Measurements from ENCODE around the gene NAGK. TPM values are rescaled to one million over a fixed set of nuclear protein-coding genes. Genes with fewer than 3 reads are reported as not detected.
"Not testable (repeated sequence)": the region's sequence is repeated elsewhere in the genome, so short reads cannot be mapped to it uniquely, and the experiment has no call there.

The NAGK gene
- total RNA-seq, 1 donor = 57.2 TPM

DNA sequence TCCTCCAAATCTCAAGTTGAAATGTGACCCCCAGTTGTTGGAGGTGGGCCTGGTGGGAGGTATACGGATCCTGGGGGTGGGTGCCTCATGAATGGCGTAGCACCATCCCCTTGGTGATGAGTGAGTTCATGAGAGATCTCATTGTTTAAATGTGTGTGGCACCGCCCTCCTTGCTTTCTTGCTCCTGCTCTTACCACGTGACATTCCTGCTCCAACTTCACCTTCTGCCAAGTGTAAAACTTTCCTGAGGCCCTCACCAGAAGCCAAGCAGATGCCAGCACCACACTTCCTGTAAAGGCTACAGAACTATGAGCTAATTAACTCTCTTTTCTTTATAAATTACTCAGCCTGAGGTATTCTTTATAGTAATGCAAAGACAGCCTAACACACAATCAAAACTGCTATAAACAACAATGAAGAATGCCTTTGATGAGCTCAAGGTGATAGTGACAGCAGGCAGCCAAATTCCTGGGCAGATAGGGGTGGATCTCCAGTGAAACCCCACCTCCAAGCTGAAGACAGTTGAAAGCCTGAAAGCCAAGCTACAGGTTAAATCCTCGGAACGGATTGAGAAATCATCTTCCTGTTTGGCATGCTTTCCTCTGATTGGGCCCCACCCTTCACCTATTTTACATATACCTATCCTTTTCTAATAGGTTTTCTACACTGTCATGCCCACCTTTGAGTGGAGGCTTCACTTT lies 34.7 kb downstream of the NAGK start:
- TF ChIP-seq, protein P1, sequence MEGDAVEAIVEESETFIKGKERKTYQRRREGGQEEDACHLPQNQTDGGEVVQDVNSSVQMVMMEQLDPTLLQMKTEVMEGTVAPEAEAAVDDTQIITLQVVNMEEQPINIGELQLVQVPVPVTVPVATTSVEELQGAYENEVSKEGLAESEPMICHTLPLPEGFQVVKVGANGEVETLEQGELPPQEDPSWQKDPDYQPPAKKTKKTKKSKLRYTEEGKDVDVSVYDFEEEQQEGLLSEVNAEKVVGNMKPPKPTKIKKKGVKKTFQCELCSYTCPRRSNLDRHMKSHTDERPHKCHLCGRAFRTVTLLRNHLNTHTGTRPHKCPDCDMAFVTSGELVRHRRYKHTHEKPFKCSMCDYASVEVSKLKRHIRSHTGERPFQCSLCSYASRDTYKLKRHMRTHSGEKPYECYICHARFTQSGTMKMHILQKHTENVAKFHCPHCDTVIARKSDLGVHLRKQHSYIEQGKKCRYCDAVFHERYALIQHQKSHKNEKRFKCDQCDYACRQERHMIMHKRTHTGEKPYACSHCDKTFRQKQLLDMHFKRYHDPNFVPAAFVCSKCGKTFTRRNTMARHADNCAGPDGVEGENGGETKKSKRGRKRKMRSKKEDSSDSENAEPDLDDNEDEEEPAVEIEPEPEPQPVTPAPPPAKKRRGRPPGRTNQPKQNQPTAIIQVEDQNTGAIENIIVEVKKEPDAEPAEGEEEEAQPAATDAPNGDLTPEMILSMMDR (IDR thresholded peaks at IDR 0.05; ENCODE audit: extremely low read depth, low read depth, low read length) = no peak

GRCh38 chr2:71103809-71104208 lies 35.4 kb downstream of the NAGK start:
- Histone ChIP-seq H4K20me1 (ENCODE audit: insufficient read depth, low read length) (no peaks in the 10 kb centered on the region), H3K4me3 (ENCODE audit: insufficient read depth, low read length) (no peak overlapping the region), H3K79me2 (ENCODE audit: insufficient read depth, low read length) (no peaks in the 10 kb centered on the region), H3K9me3 (ENCODE audit: low read depth, low read length) (no peaks in the 10 kb centered on the region), H3K27ac (ENCODE audit: low read depth, low read length) (no peak overlapping the region), H3K4me1 (ENCODE audit: insufficient read depth, low read length) (peaks cover 11% of the 10 kb centered on the region), H2AFZ (ENCODE audit: low read length) (no peak overlapping the region), H3K4me2 (ENCODE audit: insufficient read depth, low read length) (no peak overlapping the region), H3K36me3 (ENCODE audit: insufficient read depth, low read length) (peaks cover 4% of the 10 kb centered on the region), H3K27me3 (ENCODE audit: insufficient read depth, low read length) (no peaks in the 10 kb centered on the region)
- DNase-seq (ENCODE audit: insufficient read length, low spot score, missing footprints) = no peak
- TF ChIP-seq, protein P1 (IDR thresholded peaks at IDR 0.05; ENCODE audit: extremely low read depth, low read depth, low read length) = no peak

More for the DNA sequence above, 34.7 kb downstream of the NAGK start:
- Histone ChIP-seq H3K4me2 (ENCODE audit: insufficient read depth, low read length) (no peak overlapping the region), H3K4me1 (ENCODE audit: insufficient read depth, low read length) (peaks cover 11% of the 10 kb centered on the region), H3K27ac (ENCODE audit: low read depth, low read length) (no peak overlapping the region), H2AFZ (ENCODE audit: low read length) (no peak overlapping the region), H3K4me3 (ENCODE audit: insufficient read depth, low read length) (no peak overlapping the region), H3K9me3 (ENCODE audit: low read depth, low read length) (no peaks in the 10 kb centered on the region), H4K20me1 (ENCODE audit: insufficient read depth, low read length) (no peaks in the 10 kb centered on the region), H3K36me3 (ENCODE audit: insufficient read depth, low read length) (no peaks in the 10 kb centered on the region), H3K27me3 (ENCODE audit: insufficient read depth, low read length) (no peaks in the 10 kb centered on the region), H3K79me2 (ENCODE audit: insufficient read depth, low read length) (no peaks in the 10 kb centered on the region)
- DNase-seq (ENCODE audit: insufficient read length, low spot score, missing footprints) = no peak

GRCh38 chr2:71106463-71106862 lies 38.0 kb downstream of the NAGK start:
- not testable (repeated sequence) for H3K9me3 ChIP-seq (ENCODE audit: low read depth, low read length); DNase-seq (ENCODE audit: insufficient read length, low spot score, missing footprints); H2AFZ ChIP-seq (ENCODE audit: low read length); H3K27me3 ChIP-seq (ENCODE audit: insufficient read depth, low read length); H3K27ac ChIP-seq (ENCODE audit: low read depth, low read length); H3K4me3 ChIP-seq (ENCODE audit: insufficient read depth, low read length); H3K79me2 ChIP-seq (ENCODE audit: insufficient read depth, low read length); H4K20me1 ChIP-seq (ENCODE audit: insufficient read depth, low read length); H3K4me2 ChIP-seq (ENCODE audit: insufficient read depth, low read length); H3K4me1 ChIP-seq (ENCODE audit: insufficient read depth, low read length)
- peaks cover 16% of the 10 kb centered on the region for H3K36me3 ChIP-seq (ENCODE audit: insufficient read depth, low read length)

DNA sequence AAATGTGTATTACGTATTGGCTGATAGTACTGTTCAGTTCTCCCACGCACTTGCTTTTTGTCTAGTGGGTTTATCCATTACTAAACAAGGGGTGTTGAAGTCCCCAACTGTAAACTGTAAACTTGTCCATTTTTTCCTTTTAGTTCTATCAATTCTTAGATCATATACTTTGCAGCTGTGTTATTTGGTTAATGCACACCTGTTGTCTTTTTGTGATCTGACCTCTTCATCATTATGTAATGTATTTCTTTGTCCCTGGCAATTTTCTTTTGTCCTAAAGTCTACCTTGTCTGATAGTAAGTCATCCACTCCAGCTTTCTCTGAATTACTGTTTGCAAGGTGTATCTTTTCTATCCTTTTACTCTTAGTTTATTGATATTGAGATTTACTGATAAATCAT lies 39.6 kb downstream of the NAGK start:
- DNase-seq (ENCODE audit: insufficient read length, low spot score, missing footprints) = no peak
- TF ChIP-seq, protein P1 (IDR thresholded peaks at IDR 0.05; ENCODE audit: extremely low read depth, low read depth, low read length) = no peak
- Histone ChIP-seq H3K27me3 (ENCODE audit: insufficient read depth, low read length) (no peaks in the 10 kb centered on the region), H3K9me3 (ENCODE audit: low read depth, low read length) (no peaks in the 10 kb centered on the region), H3K36me3 (ENCODE audit: insufficient read depth, low read length) (peaks cover 16% of the 10 kb centered on the region), H3K4me2 (ENCODE audit: insufficient read depth, low read length) (no peak overlapping the region), H3K4me1 (ENCODE audit: insufficient read depth, low read length) (no peaks in the 10 kb centered on the region), H4K20me1 (ENCODE audit: insufficient read depth, low read length) (no peaks in the 10 kb centered on the region), H2AFZ (ENCODE audit: low read length) (no peak overlapping the region), H3K79me2 (ENCODE audit: insufficient read depth, low read length) (no peaks in the 10 kb centered on the region), H3K4me3 (ENCODE audit: insufficient read depth, low read length) (no peak overlapping the region), H3K27ac (ENCODE audit: low read depth, low read length) (no peak overlapping the region)
